ENCODE results near the gene CDH15. TPM values are rescaled to one million over a fixed set of nuclear protein-coding genes. Genes with fewer than 3 reads are reported as not detected.

CDH15 gene
- total and polyA plus RNA-seq, 9 of the 15 experiments (the other 6 are each of a cell fraction or from before 2014, with no cell fraction given): 0.07 to 0.18 TPM; not detected in 7

DNA sequence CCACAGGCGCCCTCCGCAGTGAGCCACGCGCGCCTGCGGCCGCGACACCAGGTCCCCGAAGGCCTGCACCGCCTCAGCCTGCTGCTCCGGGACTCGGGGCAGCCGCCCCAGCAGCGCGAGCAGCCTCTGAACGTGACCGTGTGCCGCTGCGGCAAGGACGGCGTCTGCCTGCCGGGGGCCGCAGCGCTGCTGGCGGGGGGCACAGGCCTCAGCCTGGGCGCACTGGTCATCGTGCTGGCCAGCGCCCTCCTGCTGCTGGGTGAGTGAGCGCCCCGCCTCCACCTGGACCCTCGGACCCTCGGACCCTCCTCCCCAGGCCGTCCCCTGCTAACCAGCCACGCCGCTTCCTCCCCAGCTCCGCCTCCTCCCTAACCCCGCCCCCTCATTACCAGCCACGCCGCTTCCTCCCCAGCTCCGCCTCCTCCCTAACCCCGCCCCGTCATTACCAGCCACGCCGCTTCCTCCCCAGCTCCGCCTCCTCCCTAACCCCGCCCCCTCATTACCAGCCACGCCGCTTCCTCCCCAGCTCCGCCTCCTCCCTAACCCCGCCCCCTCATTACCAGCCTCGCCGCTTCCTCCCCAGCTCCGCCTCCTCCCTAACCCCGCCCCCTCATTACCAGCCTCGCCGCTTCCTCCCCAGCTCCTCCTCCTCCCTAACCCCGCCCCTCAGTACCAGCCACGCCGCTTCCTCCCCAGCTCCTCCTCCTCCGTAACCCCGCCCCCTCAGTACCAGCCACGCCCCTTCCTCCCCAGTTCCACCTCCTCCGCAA lies 20.8 kb downstream of the CDH15 start (continued):
- TF ChIP-seq, protein P1, sequence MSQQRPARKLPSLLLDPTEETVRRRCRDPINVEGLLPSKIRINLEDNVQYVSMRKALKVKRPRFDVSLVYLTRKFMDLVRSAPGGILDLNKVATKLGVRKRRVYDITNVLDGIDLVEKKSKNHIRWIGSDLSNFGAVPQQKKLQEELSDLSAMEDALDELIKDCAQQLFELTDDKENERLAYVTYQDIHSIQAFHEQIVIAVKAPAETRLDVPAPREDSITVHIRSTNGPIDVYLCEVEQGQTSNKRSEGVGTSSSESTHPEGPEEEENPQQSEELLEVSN (IDR thresholded peaks at IDR 0.05; ENCODE audit: borderline replicate concordance in 1 of 2, extremely low read depth in 1 of 2, insufficient read depth in 1 of 2, insufficient read length in 1 of 2, low read depth in 1 of 2, low read length in 1 of 2, poor library complexity in 1 of 2, severe bottlenecking in 1 of 2): peak in 1 of 2 experiments; percentile 38
- TF ChIP-seq, protein P2, sequence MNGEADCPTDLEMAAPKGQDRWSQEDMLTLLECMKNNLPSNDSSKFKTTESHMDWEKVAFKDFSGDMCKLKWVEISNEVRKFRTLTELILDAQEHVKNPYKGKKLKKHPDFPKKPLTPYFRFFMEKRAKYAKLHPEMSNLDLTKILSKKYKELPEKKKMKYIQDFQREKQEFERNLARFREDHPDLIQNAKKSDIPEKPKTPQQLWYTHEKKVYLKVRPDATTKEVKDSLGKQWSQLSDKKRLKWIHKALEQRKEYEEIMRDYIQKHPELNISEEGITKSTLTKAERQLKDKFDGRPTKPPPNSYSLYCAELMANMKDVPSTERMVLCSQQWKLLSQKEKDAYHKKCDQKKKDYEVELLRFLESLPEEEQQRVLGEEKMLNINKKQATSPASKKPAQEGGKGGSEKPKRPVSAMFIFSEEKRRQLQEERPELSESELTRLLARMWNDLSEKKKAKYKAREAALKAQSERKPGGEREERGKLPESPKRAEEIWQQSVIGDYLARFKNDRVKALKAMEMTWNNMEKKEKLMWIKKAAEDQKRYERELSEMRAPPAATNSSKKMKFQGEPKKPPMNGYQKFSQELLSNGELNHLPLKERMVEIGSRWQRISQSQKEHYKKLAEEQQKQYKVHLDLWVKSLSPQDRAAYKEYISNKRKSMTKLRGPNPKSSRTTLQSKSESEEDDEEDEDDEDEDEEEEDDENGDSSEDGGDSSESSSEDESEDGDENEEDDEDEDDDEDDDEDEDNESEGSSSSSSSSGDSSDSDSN (IDR thresholded peaks at IDR 0.05; ENCODE audit: borderline replicate concordance in 1 of 2, low read depth in 2 of 2, low read length in 2 of 2): 0 out of 4 replicates have a peak, but pooled peaks of 1 of the 2 experiments have one; percentile 72
- peak; percentile 41; the same call in 1 of the 2 replicates for TF ChIP-seq PHF8 (IDR thresholded peaks at IDR 0.05; ENCODE audit: borderline replicate concordance, low read length)
- 0 out of 2 replicates have a peak, but pooled peaks have one; percentile 19 for TF ChIP-seq KDM2B (CRISPR knock-in tag; IDR thresholded peaks at IDR 0.05)
- TF ChIP-seq, protein P3, sequence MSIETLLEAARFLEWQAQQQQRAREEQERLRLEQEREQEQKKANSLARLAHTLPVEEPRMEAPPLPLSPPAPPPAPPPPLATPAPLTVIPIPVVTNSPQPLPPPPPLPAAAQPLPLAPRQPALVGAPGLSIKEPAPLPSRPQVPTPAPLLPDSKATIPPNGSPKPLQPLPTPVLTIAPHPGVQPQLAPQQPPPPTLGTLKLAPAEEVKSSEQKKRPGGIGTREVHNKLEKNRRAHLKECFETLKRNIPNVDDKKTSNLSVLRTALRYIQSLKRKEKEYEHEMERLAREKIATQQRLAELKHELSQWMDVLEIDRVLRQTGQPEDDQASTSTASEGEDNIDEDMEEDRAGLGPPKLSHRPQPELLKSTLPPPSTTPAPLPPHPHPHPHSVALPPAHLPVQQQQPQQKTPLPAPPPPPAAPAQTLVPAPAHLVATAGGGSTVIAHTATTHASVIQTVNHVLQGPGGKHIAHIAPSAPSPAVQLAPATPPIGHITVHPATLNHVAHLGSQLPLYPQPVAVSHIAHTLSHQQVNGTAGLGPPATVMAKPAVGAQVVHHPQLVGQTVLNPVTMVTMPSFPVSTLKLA (conservative IDR thresholded peaks at IDR 0.05): peak in 1 of 2 experiments; percentile 78; a peak in 2 of 4 replicates
- peak; percentile 90 for TF ChIP-seq BHLHE40 (IDR thresholded peaks at IDR 0.05; ENCODE audit: low read length)
- TF ChIP-seq PCBP1 (IDR thresholded peaks at IDR 0.05; ENCODE audit: low read depth, low read length, poor library complexity, severe bottlenecking): peak; percentile 10
- TF ChIP-seq, protein P4, sequence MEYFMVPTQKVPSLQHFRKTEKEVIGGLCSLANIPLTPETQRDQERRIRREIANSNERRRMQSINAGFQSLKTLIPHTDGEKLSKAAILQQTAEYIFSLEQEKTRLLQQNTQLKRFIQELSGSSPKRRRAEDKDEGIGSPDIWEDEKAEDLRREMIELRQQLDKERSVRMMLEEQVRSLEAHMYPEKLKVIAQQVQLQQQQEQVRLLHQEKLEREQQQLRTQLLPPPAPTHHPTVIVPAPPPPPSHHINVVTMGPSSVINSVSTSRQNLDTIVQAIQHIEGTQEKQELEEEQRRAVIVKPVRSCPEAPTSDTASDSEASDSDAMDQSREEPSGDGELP (CRISPR knock-in tag; IDR thresholded peaks at IDR 0.05; ENCODE audit: borderline replicate concordance): peak; percentile 49; the same call in 1 of the 2 replicates
- peak; percentile 53 for TF ChIP-seq SPI1 (IDR thresholded peaks at IDR 0.05; ENCODE audit: borderline replicate concordance, low read depth, low read length)

Measured in K562 (cell line).